Panc1 (cell line): Measurements from ENCODE around the gene ARHGAP33. TPM values are rescaled to one million over a fixed set of nuclear protein-coding genes. Genes with fewer than 3 reads are reported as not detected.

Experiments
- ATAC-seq: fragments of 200-7000 bp; cut with Tn5 transposase; 2 replicates; pipeline ENCODE4 v1.9.1; 2020; ENCODE audit warnings: mild to moderate bottlenecking, moderate library complexity
- BruUV-seq: library from RNA; stranded (reverse); fragments of 400-500 nt; replicated peaks from 2 replicates; lab custom pipeline; 2021; lab: Mats Ljungman, UMichigan
- CTCF ChIA-PET: fragments of 300-600 bp; sonication (Branson Sonifier 250); formaldehyde crosslinking; loops from one replicate; lab custom pipeline; 2022; ENCODE audit warnings: antibody characterized with exemption; lab: Charles Lee
- POLR2A ChIA-PET: fragments of 300-600 bp; sonication (Branson Sonifier 250); formaldehyde crosslinking; loops from one replicate; lab custom pipeline; 2022; ENCODE audit warnings: antibody characterized with exemption; lab: Charles Lee
- DNase-seq: peaks from one replicate; pipeline ENCODE4 v3.0.0-alpha.2; 2010; ENCODE audit warnings: low read depth, low spot score
- H3K27ac ChIP-seq: 2 replicates; pipeline ENCODE4 v1.5.1; 2011; ENCODE audit warnings: mild to moderate bottlenecking, low read length, inconsistent platforms
- H3K27me3 ChIP-seq: fragments of 200-500 bp; sonication (Bioruptor generic); 2 replicates; pipeline ENCODE4 v1.6.0; 2014; ENCODE audit warnings: low read length, inconsistent platforms; ENCODE audit not compliant: control insufficient read depth, insufficient read depth
- H3K36me3 ChIP-seq: fragments of 200-500 bp; sonication (Bioruptor generic); 2 replicates; pipeline ENCODE4 v1.5.1; 2014; ENCODE audit warnings: inconsistent platforms, mild to moderate bottlenecking, low read length, moderate library complexity; ENCODE audit not compliant: control insufficient read depth, insufficient read depth
- H3K4me1 ChIP-seq: 2 replicates; pipeline ENCODE4 v1.5.1; 2011; ENCODE audit warnings: inconsistent platforms, mild to moderate bottlenecking, low read length, moderate library complexity; ENCODE audit not compliant: control insufficient read depth, insufficient read depth
- H3K4me3 ChIP-seq, 2 experiments: 2 replicates each; pipeline ENCODE4 v1.5.1; 2011 to 2012; ENCODE audit warnings: low read depth in 2 of 2, low read length in 2 of 2, mild to moderate bottlenecking in 2 of 2, inconsistent platforms in 1 of 2, moderate library complexity in 1 of 2
- H3K9me3 ChIP-seq: fragments of 200-500 bp; sonication (Bioruptor generic); 2 replicates; pipeline ENCODE4 v1.5.1; 2014; ENCODE audit warnings: low read depth, mild to moderate bottlenecking, inconsistent platforms, low read length, moderate library complexity; ENCODE audit not compliant: control insufficient read depth, insufficient read depth
- POLR2AphosphoS5 ChIP-seq: IDR thresholded peaks from 2 replicates; pipeline ENCODE4 v1.6.1; 2012; ENCODE audit warnings: mild to moderate bottlenecking, low read depth, low read length, moderate library complexity
- SIN3A ChIP-seq: IDR thresholded peaks from 2 replicates; pipeline ENCODE4 v1.6.1; 2012; ENCODE audit warnings: low read depth, mild to moderate bottlenecking, low read length, moderate library complexity, borderline replicate concordance; ENCODE audit not compliant: insufficient read depth
- TCF7L2 ChIP-seq: IDR thresholded peaks from 2 replicates; pipeline ENCODE4 v1.6.1; 2011; ENCODE audit warnings: mild to moderate bottlenecking, low read depth, low read length, inconsistent platforms
- in situ Hi-C: cut with HindIII; loops from 2 replicates; pipeline ENCODE4 v1.10.0; 2016; ENCODE audit warnings: low sequenced_read_pairs, low pct_unique_long_range_greater_than_20kb
- intact Hi-C: fragments of 100-400 bp; cut with micrococcal nuclease; formaldehyde crosslinking; loops from one replicate; pipeline ENCODE4 v1.10.0; 2022; ENCODE audit not compliant: unreplicated experiment
- total RNA-seq: library from RNA; stranded (reverse); gene quantifications from one replicate; pipeline ENCODE4 v1.2.1, GENCODE V29; 2021; ENCODE audit not compliant: unreplicated experiment
- TF ChIP-seq, protein P1 (sequence below), 2 experiments: IDR thresholded peaks; 2 replicates each; pipeline ENCODE4 v1.6.1; 2011 to 2012; ENCODE audit warnings: low read depth in 2 of 2, control low read depth in 1 of 2, low read length in 1 of 2, mild to moderate bottlenecking in 1 of 2, moderate library complexity in 1 of 2; ENCODE audit not compliant: insufficient read depth in 1 of 2
- TF ChIP-seq, protein P2 (sequence below): fragments of 450-650 bp; IDR thresholded peaks from 2 replicates; pipeline ENCODE4 v1.5.1; 2017; ENCODE audit warnings: mild to moderate bottlenecking

ARHGAP33 gene
- total RNA-seq, 1 experiment from 2014 or later, result 35.8 TPM

DNA sequence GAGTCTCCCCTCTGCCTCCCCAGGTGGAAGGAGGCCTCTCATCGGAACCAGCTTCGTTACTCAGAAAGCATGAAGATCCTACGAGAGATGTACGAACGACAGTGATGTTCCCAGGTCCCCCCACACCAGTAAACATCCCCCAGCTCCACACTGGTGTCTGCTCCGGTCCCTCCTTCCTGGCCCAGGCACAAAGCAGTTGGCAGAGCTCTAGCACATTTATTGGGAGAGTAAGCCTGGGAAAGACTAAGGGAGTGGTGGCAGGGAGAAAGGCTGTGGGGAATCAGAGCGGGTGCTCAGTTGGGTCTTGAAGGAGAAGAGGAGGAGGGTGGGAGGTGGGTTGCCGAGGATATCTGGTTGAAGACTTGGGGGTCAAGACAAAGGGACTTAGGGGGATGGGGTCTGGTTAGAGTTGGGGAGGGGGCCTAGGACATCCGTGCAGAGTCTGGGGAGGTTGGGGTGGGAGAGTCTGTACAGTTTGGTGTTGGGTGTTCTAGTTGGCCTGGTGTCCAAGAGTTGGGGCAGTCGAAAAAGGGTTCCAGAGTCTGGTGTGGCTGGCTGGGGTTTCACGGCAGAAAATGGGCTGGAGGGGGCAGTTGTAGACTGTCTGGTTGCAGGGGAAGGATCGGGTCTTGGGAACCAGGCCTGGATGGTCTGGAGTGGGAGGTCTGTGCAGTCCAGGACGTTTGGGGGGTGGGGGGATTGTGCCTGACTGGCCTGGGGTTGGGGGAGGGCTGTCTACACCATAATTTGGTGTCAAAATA is 20.8 kb upstream of the ARHGAP33 start:
- POLR2A ChIA-PET, result interaction anchor here (0.6 kb wide), 1 partner anchor 9 kb away, joined by 5 read pairs; the partner anchor contains the start of genes PSENEN and U2AF1L4

DNA sequence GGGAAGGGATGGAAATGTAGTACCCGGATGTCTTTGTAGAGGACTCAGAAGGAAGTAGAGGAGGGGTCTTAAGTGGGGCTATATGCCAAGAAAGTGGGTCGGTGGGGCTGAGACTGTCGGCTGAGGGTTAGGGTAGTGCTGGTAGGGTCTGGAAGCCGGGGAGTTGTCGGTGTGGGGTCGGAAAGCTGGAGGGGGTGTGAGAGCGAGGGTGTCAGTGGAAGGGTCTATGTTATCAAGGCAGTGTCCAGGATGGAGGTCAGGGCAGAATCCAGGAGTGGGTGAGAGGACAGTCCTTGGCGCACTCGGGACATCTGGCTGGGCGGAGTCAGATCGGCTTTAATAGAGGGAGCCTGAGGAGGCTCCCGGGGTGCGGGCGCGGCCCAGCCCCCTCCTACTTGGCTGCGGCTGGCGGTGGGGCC is 20.2 kb upstream of the ARHGAP33 start:
- ChIA-PET CTCF (no interaction called here), POLR2A (no interaction called here)
- no peaks in the 10 kb centered on the region for H3K27me3 ChIP-seq
- intact Hi-C loops, result no loop called here
- no peak overlapping the region for H3K27ac ChIP-seq
- TF ChIP-seq TCF7L2 (no peak), SIN3A (no peak)
- TF ChIP-seq, protein P1, sequence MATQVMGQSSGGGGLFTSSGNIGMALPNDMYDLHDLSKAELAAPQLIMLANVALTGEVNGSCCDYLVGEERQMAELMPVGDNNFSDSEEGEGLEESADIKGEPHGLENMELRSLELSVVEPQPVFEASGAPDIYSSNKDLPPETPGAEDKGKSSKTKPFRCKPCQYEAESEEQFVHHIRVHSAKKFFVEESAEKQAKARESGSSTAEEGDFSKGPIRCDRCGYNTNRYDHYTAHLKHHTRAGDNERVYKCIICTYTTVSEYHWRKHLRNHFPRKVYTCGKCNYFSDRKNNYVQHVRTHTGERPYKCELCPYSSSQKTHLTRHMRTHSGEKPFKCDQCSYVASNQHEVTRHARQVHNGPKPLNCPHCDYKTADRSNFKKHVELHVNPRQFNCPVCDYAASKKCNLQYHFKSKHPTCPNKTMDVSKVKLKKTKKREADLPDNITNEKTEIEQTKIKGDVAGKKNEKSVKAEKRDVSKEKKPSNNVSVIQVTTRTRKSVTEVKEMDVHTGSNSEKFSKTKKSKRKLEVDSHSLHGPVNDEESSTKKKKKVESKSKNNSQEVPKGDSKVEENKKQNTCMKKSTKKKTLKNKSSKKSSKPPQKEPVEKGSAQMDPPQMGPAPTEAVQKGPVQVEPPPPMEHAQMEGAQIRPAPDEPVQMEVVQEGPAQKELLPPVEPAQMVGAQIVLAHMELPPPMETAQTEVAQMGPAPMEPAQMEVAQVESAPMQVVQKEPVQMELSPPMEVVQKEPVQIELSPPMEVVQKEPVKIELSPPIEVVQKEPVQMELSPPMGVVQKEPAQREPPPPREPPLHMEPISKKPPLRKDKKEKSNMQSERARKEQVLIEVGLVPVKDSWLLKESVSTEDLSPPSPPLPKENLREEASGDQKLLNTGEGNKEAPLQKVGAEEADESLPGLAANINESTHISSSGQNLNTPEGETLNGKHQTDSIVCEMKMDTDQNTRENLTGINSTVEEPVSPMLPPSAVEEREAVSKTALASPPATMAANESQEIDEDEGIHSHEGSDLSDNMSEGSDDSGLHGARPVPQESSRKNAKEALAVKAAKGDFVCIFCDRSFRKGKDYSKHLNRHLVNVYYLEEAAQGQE (IDR thresholded peaks at IDR 0.05; ENCODE audit: insufficient read depth in 1 of 2, low read depth in 2 of 2, low read length in 1 of 2), result no peak
- H3K9me3 ChIP-seq, result no peaks in the 10 kb centered on the region
- peaks cover 16% of the 10 kb centered on the region for H3K4me1 ChIP-seq
- DNase-seq (no peak), ATAC-seq (no peak)
- H3K36me3 ChIP-seq, result no peaks in the 10 kb centered on the region
- H3K4me3 ChIP-seq, result no peak overlapping the region
- in situ Hi-C loops, result no loop called here
- BruUV-seq, result no TSS peak

More for the DNA sequence above, 20.8 kb upstream of the ARHGAP33 start:
- in situ Hi-C loops (no loop called here), intact Hi-C loops (no loop called here)
- Histone ChIP-seq H3K4me3 (no peak overlapping the region), H3K9me3 (no peaks in the 10 kb centered on the region), H3K4me1 (peaks cover 17% of the 10 kb centered on the region), H3K36me3 (no peaks in the 10 kb centered on the region), H3K27me3 (no peaks in the 10 kb centered on the region), H3K27ac (no peak overlapping the region)
- TF ChIP-seq SIN3A (no peak), POLR2AphosphoS5 (no peak), TCF7L2 (no peak)
- TF ChIP-seq, protein P2, sequence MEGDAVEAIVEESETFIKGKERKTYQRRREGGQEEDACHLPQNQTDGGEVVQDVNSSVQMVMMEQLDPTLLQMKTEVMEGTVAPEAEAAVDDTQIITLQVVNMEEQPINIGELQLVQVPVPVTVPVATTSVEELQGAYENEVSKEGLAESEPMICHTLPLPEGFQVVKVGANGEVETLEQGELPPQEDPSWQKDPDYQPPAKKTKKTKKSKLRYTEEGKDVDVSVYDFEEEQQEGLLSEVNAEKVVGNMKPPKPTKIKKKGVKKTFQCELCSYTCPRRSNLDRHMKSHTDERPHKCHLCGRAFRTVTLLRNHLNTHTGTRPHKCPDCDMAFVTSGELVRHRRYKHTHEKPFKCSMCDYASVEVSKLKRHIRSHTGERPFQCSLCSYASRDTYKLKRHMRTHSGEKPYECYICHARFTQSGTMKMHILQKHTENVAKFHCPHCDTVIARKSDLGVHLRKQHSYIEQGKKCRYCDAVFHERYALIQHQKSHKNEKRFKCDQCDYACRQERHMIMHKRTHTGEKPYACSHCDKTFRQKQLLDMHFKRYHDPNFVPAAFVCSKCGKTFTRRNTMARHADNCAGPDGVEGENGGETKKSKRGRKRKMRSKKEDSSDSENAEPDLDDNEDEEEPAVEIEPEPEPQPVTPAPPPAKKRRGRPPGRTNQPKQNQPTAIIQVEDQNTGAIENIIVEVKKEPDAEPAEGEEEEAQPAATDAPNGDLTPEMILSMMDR, result no peak
- TF ChIP-seq, protein P1 (IDR thresholded peaks at IDR 0.05; ENCODE audit: insufficient read depth in 1 of 2, low read depth in 2 of 2, low read length in 1 of 2), result no peak
- CTCF ChIA-PET, result no interaction called here
- ATAC-seq (no peak), DNase-seq (no peak)
- no TSS peak for BruUV-seq
